COR-L47 (cell line): ENCODE data around the gene TIMP3.

ENCODE experiments used
- DNase-seq: peaks from one replicate; lab custom pipeline; 2025; lab: John Stamatoyannopoulos, UW

TIMP3 gene

GRCh38 chr22:32829451-32829851 is 27.9 kb downstream of the TIMP3 start:
- no peak for DNase-seq

- DNase-seq, result no peak
Observed at GRCh38 chr22:32830473-32830872, 29.0 kb downstream of the TIMP3 start.

GRCh38 chr22:32830957-32831356 is 29.5 kb downstream of the TIMP3 start:
- DNase-seq, result no peak

GRCh38 chr22:32831584-32831983 is 30.1 kb downstream of the TIMP3 start:
- DNase-seq, result no peak

GRCh38 chr22:32832174-32832573 is 30.7 kb downstream of the TIMP3 start:
- DNase-seq, result no peak

- DNase-seq, result no peak
Observed at GRCh38 chr22:32836280-32837123, 35.0 kb downstream of the TIMP3 start.

- no peak for DNase-seq
Observed at GRCh38 chr22:32837142-32837541, 35.6 kb downstream of the TIMP3 start.

- DNase-seq, result no peak
Observed at GRCh38 chr22:32837803-32838202, 36.3 kb downstream of the TIMP3 start.

- DNase-seq, result no peak
Observed at GRCh38 chr22:32839831-32840584, 38.5 kb downstream of the TIMP3 start.

- DNase-seq, result no peak
Observed at GRCh38 chr22:32841175-32841574, 39.7 kb downstream of the TIMP3 start.

GRCh38 chr22:32842486-32842885 is 41.0 kb downstream of the TIMP3 start:
- no peak for DNase-seq

- no peak for DNase-seq
Observed at GRCh38 chr22:32843300-32843699, 41.8 kb downstream of the TIMP3 start.

- DNase-seq, result no peak
Observed at GRCh38 chr22:32844251-32844650, 42.7 kb downstream of the TIMP3 start.

- no peak for DNase-seq
Observed at GRCh38 chr22:32846780-32847491, 45.4 kb downstream of the TIMP3 start.

GRCh38 chr22:32848226-32848625 is 46.7 kb downstream of the TIMP3 start:
- no peak for DNase-seq

GRCh38 chr22:32849501-32849900 is 48.0 kb downstream of the TIMP3 start:
- DNase-seq, result no peak

- DNase-seq, result no peak
Observed at GRCh38 chr22:32850157-32850556, 48.7 kb downstream of the TIMP3 start.

- no peak for DNase-seq
Observed at GRCh38 chr22:32850591-32851517, 49.3 kb downstream of the TIMP3 start.

GRCh38 chr22:32852395-32853251 is 51.1 kb downstream of the TIMP3 start:
- no peak for DNase-seq

GRCh38 chr22:32853662-32854061 is 52.2 kb downstream of the TIMP3 start:
- DNase-seq, result no peak
